ENCODE results near the gene SRBD1.

DNA sequence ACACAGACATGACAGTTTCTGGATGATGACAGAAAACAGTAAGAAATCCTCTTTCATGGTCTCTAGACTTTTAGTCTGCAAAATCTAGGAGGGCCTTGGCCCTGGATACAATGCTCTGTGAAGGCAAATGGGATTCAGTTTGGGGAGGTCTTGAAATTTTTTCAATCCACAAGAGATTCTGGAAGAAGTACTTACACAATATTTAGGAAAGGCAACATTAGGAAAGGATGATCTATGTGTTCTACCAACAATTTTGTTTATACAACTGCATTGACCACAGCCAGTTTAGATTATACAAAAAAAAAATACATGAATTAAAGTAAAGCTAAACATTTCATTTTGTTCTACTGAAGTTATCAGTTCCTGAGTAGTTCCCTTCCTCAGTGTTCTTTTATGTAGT is 208.0 kb downstream of the SRBD1 start:
- TF ChIP-seq, protein P1, sequence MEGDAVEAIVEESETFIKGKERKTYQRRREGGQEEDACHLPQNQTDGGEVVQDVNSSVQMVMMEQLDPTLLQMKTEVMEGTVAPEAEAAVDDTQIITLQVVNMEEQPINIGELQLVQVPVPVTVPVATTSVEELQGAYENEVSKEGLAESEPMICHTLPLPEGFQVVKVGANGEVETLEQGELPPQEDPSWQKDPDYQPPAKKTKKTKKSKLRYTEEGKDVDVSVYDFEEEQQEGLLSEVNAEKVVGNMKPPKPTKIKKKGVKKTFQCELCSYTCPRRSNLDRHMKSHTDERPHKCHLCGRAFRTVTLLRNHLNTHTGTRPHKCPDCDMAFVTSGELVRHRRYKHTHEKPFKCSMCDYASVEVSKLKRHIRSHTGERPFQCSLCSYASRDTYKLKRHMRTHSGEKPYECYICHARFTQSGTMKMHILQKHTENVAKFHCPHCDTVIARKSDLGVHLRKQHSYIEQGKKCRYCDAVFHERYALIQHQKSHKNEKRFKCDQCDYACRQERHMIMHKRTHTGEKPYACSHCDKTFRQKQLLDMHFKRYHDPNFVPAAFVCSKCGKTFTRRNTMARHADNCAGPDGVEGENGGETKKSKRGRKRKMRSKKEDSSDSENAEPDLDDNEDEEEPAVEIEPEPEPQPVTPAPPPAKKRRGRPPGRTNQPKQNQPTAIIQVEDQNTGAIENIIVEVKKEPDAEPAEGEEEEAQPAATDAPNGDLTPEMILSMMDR (IDR thresholded peaks at IDR 0.05): no peak
- TF ChIP-seq POLR2A (IDR thresholded peaks at IDR 0.05) (no peak), EP300 (IDR thresholded peaks at IDR 0.05) (no peak), POLR2AphosphoS5 (IDR thresholded peaks at IDR 0.05) (no peak)

Measured in stomach (tissue), 4 donors.